ENCODE measurements around the gene SLC4A9.

Gene SLC4A9

GRCh38 chr5:140363631-140364471 is 3.9 kb downstream of the SLC4A9 start:
- DNase-seq: no peak

- no peak for DNase-seq
Measured at GRCh38 chr5:140364472-140364765, 4.4 kb downstream of the SLC4A9 start.

DNA sequence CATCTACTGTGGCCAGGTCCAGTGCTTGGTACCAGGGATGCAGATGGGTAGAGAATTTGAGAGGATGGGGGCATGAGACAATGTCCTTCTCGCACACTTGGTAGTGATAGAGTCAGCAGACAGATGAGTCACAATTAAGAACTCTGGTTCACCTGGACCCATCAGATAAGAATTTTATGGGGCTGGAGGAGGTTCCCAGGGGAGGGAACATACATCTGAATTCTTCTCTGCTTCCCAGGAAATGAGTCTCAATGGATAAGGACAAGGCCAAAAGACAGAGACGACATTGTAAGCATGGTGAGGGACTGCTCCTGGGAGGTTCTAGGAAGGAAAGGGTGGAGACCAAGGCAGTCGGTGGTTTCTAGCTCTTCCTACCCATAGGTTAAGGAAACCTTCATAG is 5.3 kb downstream of the SLC4A9 start:
- DNase-seq: no peak

GRCh38 chr5:140365941-140366340 is 5.9 kb downstream of the SLC4A9 start:
- no peak for DNase-seq

DNA sequence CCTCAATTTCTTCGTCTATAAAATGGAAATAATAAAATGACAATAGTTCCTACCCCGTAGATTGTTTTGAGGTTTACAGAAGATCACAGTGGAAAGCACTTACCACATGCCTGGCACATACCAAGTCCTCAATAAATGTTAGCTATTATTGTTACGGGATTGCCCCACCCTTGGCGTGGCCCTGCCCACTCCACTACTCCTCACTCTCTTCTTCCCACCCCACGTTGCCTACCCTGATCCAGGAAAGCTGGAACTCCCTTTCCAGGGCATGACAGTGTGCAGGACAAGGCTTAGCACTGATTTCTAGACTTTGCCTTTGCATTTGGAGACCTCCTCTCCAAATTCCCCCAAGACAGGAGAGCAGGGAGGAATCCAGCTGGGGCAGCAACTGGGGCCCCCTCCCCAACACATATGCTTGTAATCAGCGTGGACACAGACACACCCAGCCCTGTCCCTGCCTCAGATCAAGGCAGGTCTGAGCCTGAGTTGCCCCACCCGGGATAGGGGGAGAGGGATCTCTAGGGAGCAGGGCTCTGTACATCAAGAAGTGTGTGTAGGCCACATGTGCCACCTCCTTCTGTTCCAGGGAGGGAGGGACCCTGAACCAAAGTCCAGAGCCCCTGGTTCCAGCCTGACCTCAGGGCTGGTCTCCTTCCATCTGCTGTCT is 6.7 kb downstream of the SLC4A9 start:
- DNase-seq: no peak

- DNase-seq: no peak
Measured at GRCh38 chr5:140367256-140368013, 7.4 kb downstream of the SLC4A9 start.

DNA sequence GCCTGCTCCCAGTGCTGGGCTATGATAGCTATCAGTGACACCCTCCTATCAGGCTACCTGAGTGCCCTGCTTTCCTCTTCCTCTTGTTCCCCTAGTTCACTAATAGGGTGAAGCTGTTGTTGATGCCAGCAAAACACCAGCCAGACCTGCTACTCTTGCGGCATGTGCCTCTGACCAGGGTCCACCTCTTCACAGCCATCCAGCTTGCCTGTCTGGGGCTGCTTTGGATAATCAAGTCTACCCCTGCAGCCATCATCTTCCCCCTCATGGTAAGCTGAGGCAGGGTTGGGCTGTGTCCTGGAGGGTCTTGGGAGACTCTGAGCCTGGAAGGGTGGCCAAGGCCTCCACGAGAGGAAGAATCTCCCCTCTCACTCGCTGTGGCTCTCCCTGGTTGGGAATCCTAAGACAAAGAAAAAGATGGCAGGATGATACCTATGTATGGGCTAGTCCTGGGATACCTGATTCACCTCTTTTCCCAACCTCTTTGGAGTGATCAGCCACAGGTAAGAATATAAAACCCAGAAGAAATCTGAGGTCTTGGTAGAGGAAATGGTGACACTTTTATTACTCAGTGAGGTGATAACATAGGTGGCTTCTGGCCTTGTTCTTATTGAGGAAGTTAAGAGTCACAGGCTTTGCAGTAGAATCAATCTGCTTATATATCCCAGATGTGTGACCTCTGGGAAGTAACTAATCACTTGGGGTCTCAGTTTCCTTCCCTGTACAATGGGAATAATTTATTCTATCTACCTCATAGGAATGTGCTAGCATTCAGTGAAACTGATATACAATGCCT is 11.6 kb downstream of the SLC4A9 start:
- DNase-seq: no peak

- peak in 2 of 4 experiments; percentile 8 to 14 for DNase-seq
Measured at GRCh38 chr5:140372971-140373487, 13.0 kb downstream of the SLC4A9 start.

DNA sequence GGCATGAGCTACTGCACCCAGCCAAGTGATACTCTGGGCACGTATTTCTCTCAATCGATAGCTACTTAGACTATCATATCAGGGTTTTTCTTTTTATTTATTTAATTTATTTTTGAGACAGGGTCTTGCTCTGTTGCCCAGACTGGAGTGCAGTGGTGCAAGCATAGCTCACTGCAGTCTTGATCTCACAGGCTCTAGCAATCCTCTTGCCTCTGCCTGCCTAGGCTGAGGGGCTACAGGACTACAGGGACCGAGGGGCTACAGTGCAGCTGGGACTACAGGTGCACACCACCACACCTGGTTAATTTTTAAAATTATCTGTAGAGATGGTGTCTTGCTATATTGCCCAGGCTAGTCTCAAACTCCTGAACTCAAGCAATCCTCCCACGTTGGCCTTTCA is 21.4 kb downstream of the SLC4A9 start:
- DNase-seq: no peak

DNA sequence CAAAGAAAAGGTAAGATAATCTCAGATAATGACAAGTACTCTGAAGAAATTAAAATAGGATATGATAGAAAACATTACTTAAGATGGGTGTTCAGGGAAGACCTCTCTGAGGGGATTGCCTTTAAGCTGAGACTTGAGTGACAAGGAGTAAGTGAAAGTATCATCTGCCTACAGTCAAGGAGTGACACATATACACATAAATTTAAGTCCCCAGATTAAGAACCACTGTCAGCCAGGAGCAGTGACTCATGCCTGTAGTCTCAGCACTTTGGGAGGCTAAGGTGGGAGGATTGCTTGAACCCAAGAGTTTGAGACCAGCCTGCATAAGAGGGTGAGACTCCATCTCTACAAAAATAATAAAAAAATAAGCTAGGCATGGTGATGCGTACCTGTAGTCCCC is 22.0 kb downstream of the SLC4A9 start:
- DNase-seq: no peak

DNA sequence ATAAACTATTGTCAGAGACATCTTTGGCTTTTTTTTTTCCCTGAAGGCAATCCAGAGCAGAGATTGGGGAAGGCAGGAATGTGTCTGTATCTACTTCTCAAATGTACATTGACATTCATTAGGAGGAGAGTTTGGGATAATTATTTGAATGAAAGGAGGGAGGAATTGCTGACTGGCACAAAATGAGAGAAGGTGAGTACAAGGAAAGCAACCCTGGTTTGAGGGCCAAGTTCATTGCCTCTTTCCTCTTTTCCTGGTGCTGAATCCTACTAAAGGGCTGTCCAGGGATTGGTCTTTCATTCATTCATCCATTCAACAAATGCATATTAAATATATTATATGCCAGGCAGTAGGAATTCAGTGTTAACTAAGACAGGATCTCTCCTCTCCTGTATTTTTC is 22.9 kb downstream of the SLC4A9 start:
- DNase-seq: no peak

- no peak for DNase-seq
Measured at GRCh38 chr5:140383300-140383699, 23.3 kb downstream of the SLC4A9 start.

DNA sequence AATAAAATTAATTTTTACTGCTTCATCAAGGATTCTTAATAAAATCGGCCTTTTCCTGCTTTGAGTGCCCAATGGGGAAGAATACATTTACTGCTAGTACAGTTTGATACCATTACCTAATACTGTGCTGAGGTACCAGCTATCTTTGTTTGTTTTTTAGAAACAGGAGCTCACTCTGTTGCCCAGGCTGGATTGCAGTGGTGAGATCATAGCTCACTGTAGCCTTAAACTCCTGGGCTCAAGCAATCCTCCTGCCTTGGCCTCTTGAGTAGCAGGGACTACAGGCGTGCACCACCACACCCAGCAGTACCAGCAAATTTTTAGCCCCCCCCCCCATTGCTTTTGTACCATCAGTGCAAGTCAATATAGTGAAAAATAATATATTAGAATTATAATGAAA is 28.1 kb downstream of the SLC4A9 start:
- no peak for DNase-seq

- DNase-seq: no peak
Measured at GRCh38 chr5:140391312-140391711, 31.3 kb downstream of the SLC4A9 start.

DNA sequence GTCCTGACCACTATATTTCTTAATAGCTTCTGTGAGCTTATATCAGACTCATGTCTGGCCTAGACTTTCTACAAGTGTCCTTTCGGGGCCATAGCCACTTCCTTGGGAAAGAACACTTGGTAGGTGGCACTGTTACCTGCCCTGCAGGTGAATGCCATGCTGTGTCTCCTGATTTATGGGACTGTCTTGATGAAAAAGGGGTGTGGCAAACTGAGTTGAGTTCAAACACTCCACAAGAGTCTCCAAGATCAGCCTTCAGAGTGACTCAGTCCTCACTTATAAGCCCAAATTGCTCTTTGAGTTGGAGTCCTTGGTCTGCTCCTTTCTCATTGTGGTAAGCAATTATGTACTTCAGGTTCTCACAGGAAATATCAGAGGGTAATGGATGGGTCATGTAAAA is 31.7 kb downstream of the SLC4A9 start:
- no peak for DNase-seq

- no peak for DNase-seq
Measured at GRCh38 chr5:140393738-140394137, 33.7 kb downstream of the SLC4A9 start.

DNA sequence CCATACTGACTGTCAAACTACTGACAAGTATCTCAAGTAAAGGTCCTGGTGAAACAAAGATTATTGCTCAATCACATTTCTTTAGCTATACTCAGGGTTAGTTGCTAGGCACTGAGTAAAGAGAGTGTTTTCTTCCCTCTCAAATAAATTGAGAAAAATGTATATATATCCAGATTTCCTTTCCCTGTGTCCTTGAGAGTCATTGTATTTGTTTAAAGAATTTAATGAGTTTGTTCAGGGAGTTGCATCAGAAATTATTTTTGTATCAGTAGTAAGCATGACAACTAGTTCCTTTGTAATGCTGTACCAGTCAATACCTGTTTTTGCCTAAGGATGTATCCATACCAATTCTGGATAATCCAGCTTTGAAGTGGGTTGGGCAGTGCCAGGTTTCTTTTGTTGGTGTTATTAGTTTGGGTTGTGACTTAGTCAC is 38.4 kb downstream of the SLC4A9 start:
- no peak for DNase-seq

GRCh38 chr5:140399979-140400729 is 40.2 kb downstream of the SLC4A9 start:
- peak in 1 of 4 experiments; percentile 14 for DNase-seq

GRCh38 chr5:140400730-140401361 is 40.9 kb downstream of the SLC4A9 start:
- peak; percentile 62 to 83 (median 70) for DNase-seq

DNA sequence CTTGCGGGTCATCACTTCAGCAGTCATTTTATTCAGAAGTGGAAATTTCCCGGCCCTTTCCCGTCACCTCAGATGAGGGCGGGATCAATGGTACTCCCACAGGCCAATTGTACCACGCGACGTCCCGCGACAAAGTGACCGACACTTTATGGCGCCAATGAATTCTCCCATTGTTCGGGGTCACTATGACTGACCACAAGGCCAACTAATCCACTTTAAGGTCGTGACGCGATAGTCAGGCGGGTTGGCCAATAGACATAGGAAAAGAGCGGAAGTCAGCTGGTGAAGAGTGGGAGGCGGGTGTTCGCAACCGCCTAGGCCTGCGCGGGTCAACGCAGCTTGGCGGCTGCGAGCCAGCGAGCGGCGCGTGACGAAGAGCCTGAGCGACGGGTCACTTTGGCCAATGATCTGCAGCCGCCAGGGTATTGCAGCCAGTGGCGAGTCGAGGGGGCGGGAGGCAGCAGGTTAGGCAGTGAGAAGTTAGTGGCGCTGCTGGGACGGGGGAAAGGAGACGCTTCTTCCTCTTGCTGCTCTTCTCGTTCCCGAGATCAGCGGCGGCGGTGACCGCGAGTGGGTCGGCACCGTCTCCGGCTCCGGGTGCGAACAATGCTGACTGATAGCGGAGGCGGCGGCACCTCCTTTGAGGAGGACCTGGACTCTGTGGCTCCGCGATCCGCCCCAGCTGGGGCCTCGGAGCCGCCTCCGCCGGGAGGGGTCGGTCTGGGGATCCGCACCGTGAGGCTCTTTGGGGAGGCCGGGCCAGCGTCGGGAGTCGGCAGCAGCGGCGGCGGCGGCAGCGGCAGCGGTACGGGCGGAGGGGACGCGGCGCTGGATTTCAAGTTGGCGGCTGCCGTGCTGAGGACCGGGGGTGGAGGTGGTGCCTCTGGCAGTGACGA is 41.6 kb downstream of the SLC4A9 start, which contains the start of gene ANKHD1:
Gene ANKHD1, plus strand, starts transcription at position 472 of the 896 bp plus-strand sequence. Its CDS starts 135 bp downstream, at position 607.
- peak; percentile 83 to 98 (median 95) for DNase-seq
